ELF-1 (cell line): ENCODE results near the gene KLHL18.
"Not testable (repeated sequence)": the region's sequence is repeated elsewhere in the genome, so short reads cannot be mapped to it uniquely, and the experiment has no call there.

Experiments used
- DNase-seq: peaks from one replicate; pipeline ENCODE4 v3.0.0-alpha.2; 2016; ENCODE audit warnings: low read depth, low spot score

Gene KLHL18

GRCh38 chr3:47313341-47314055, 30.8 kb downstream of the KLHL18 start:
- no peak for DNase-seq

- DNase-seq: no peak
Observed at GRCh38 chr3:47314056-47314764, 31.5 kb downstream of the KLHL18 start.

GRCh38 chr3:47315069-47315647, 32.4 kb downstream of the KLHL18 start:
- DNase-seq: no peak

- DNase-seq: not testable (repeated sequence)
Observed at GRCh38 chr3:47316151-47316550, 33.4 kb downstream of the KLHL18 start.

- no peak for DNase-seq
Observed at GRCh38 chr3:47318916-47319315, 36.2 kb downstream of the KLHL18 start.

- no peak for DNase-seq
Observed at GRCh38 chr3:47319956-47320355, 37.2 kb downstream of the KLHL18 start.

- peak; percentile 22 for DNase-seq
Observed at GRCh38 chr3:47323431-47324277, 40.9 kb downstream of the KLHL18 start.

- DNase-seq: peak; percentile 77
Observed at GRCh38 chr3:47324278-47324865, 41.6 kb downstream of the KLHL18 start.

- DNase-seq: no peak
Observed at GRCh38 chr3:47333907-47334306, 51.2 kb downstream of the KLHL18 start.

GRCh38 chr3:47337656-47338055, 54.9 kb downstream of the KLHL18 start:
- DNase-seq: no peak

GRCh38 chr3:47339951-47340350, 57.2 kb downstream of the KLHL18 start:
- DNase-seq: no peak

GRCh38 chr3:47340866-47341265, 58.1 kb downstream of the KLHL18 start:
- DNase-seq: no peak

- no peak for DNase-seq
Observed at GRCh38 chr3:47342151-47342550, 59.4 kb downstream of the KLHL18 start.

- DNase-seq: no peak
Observed at GRCh38 chr3:47342812-47343211, 60.1 kb downstream of the KLHL18 start.

GRCh38 chr3:47343471-47343971, 60.8 kb downstream of the KLHL18 start:
- no peak for DNase-seq

- DNase-seq: no peak
Observed at GRCh38 chr3:47344971-47345370, 62.2 kb downstream of the KLHL18 start.

GRCh38 chr3:47347217-47347801, 64.6 kb downstream of the KLHL18 start:
- peak; percentile 28 for DNase-seq

- no peak for DNase-seq
Observed at GRCh38 chr3:47348411-47349154, 65.8 kb downstream of the KLHL18 start.

GRCh38 chr3:47355010-47355409, 72.3 kb downstream of the KLHL18 start:
- DNase-seq: no peak

GRCh38 chr3:47356201-47356600, 73.5 kb downstream of the KLHL18 start:
- DNase-seq: no peak
